Neural progenitor cell (in vitro differentiated cells): ENCODE measurements around the gene SEMA3B.

Experiments
- EZH2 ChIP-seq: fragments of 200-600 bp; sonication (generic); IDR thresholded peaks from 2 replicates; pipeline ENCODE4 v1.6.1; 2017; ENCODE audit warnings: antibody characterized with exemption, mild to moderate bottlenecking, moderate library complexity
- EZH2phosphoT487 ChIP-seq: fragments of 200-600 bp; sonication (generic); IDR thresholded peaks from 2 replicates; pipeline ENCODE4 v1.6.1; 2017; ENCODE audit warnings: antibody characterized with exemption
- TF ChIP-seq, protein P1 (sequence below): fragments of 200-600 bp; sonication (generic); IDR thresholded peaks from 2 replicates; pipeline ENCODE4 v1.5.1; 2017; ENCODE audit warnings: antibody characterized with exemption, mild to moderate bottlenecking

DNA sequence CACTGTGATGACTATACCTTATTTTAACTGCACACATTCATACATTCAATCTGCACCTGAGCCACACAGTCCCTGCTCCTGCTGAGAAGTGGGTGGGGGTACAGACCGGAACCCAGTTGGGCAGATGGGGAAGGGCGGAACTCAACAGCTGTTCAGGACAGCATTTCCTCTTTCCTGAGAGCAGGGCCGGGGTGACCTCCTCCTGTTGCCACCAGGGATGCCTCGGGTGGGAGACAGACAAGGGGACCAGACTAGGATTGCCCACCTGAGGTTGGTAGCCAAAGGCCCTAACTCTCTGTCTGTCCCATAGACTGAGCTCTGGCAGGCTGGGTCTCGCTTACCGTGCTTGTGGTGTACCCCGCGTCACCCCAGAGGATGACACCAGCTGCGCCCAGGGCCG, 49.7 kb downstream of the SEMA3B start:
- no peak for TF ChIP-seq EZH2
- TF ChIP-seq, protein P1, sequence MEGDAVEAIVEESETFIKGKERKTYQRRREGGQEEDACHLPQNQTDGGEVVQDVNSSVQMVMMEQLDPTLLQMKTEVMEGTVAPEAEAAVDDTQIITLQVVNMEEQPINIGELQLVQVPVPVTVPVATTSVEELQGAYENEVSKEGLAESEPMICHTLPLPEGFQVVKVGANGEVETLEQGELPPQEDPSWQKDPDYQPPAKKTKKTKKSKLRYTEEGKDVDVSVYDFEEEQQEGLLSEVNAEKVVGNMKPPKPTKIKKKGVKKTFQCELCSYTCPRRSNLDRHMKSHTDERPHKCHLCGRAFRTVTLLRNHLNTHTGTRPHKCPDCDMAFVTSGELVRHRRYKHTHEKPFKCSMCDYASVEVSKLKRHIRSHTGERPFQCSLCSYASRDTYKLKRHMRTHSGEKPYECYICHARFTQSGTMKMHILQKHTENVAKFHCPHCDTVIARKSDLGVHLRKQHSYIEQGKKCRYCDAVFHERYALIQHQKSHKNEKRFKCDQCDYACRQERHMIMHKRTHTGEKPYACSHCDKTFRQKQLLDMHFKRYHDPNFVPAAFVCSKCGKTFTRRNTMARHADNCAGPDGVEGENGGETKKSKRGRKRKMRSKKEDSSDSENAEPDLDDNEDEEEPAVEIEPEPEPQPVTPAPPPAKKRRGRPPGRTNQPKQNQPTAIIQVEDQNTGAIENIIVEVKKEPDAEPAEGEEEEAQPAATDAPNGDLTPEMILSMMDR, result no peak
- TF ChIP-seq EZH2phosphoT487, result no peak
